H9 (cell line): ENCODE results near the gene RELCH. TPM values are rescaled to one million over a fixed set of nuclear protein-coding genes. Genes with fewer than 3 reads are reported as not detected.

Experiments
- DNase-seq: peaks from one replicate; pipeline ENCODE4 v3.0.0-alpha.2; 2017
- H2AFZ ChIP-seq: one replicate; pipeline ENCODE4 v1.6.1; 2013; ENCODE audit warnings: mild to moderate bottlenecking, low read length, control low read depth, moderate library complexity
- H2AK5ac ChIP-seq: 2 replicates; pipeline ENCODE4 v1.6.1; 2013; ENCODE audit warnings: low read length, control low read depth, mixed read lengths; ENCODE audit not compliant: insufficient read length
- H2BK120ac ChIP-seq: one replicate; pipeline ENCODE4 v1.6.1; 2013; ENCODE audit warnings: low read depth, mild to moderate bottlenecking, low read length, control low read depth, inconsistent platforms; ENCODE audit not compliant: poor library complexity, severe bottlenecking
- H2BK12ac ChIP-seq: 2 replicates; pipeline ENCODE4 v1.6.1; 2013; ENCODE audit warnings: low read length, control low read depth, mixed read lengths, low read depth; ENCODE audit not compliant: insufficient read length
- H2BK15ac ChIP-seq: 2 replicates; pipeline ENCODE4 v1.6.1; 2013; ENCODE audit warnings: low read depth, low read length, control low read depth
- H2BK20ac ChIP-seq: one replicate; pipeline ENCODE4 v1.6.1; 2013; ENCODE audit warnings: low read depth, mild to moderate bottlenecking, low read length, control low read depth, inconsistent platforms; ENCODE audit not compliant: poor library complexity, severe bottlenecking
- H2BK5ac ChIP-seq: 2 replicates; pipeline ENCODE4 v1.6.1; 2013; ENCODE audit warnings: low read length, control low read depth, mixed read lengths; ENCODE audit not compliant: insufficient read length
- H3K14ac ChIP-seq: 2 replicates; pipeline ENCODE4 v1.6.1; 2013; ENCODE audit warnings: low read length, control low read depth; ENCODE audit not compliant: insufficient read depth
- H3K18ac ChIP-seq: 2 replicates; pipeline ENCODE4 v1.6.1; 2013; ENCODE audit warnings: low read depth, mild to moderate bottlenecking, mixed read lengths, low read length, control low read depth; ENCODE audit not compliant: insufficient read length
- H3K23ac ChIP-seq: 2 replicates; pipeline ENCODE4 v1.6.1; 2013; ENCODE audit warnings: low read length, control low read depth, mixed read lengths, low read depth; ENCODE audit not compliant: insufficient read length
- H3K23me2 ChIP-seq: 2 replicates; pipeline ENCODE4 v1.6.1; 2013; ENCODE audit warnings: low read depth, mild to moderate bottlenecking, mixed read lengths, low read length, control low read depth; ENCODE audit not compliant: insufficient read length, poor library complexity, severe bottlenecking
- H3K27ac ChIP-seq: 2 replicates; pipeline ENCODE4 v1.5.1; 2013; ENCODE audit warnings: low read length, control low read depth, mixed read lengths, low read depth; ENCODE audit not compliant: insufficient read length
- H3K27me3 ChIP-seq: 2 replicates; pipeline ENCODE4 v1.6.1; 2013; ENCODE audit warnings: low read length, control low read depth, inconsistent platforms; ENCODE audit not compliant: insufficient read depth
- H3K4ac ChIP-seq: 2 replicates; pipeline ENCODE4 v1.6.1; 2013; ENCODE audit warnings: low read depth, mild to moderate bottlenecking, control low read depth, inconsistent platforms, low read length, moderate library complexity
- H3K4me1 ChIP-seq: 2 replicates; pipeline ENCODE4 v1.6.1; 2013; ENCODE audit warnings: low read length, control low read depth, inconsistent platforms; ENCODE audit not compliant: insufficient read depth
- H3K4me2 ChIP-seq: 2 replicates; pipeline ENCODE4 v1.6.1; 2013; ENCODE audit warnings: low read length, control low read depth, mixed read lengths; ENCODE audit not compliant: insufficient read length, insufficient read depth
- H3K56ac ChIP-seq: 2 replicates; pipeline ENCODE4 v1.6.1; 2013; ENCODE audit warnings: low read depth, mild to moderate bottlenecking, mixed read lengths, low read length, control low read depth; ENCODE audit not compliant: insufficient read length
- H3K79me1 ChIP-seq: 2 replicates; pipeline ENCODE4 v1.6.1; 2013; ENCODE audit warnings: low read depth, mild to moderate bottlenecking, moderate library complexity, low read length, control low read depth, inconsistent platforms; ENCODE audit not compliant: insufficient read depth, poor library complexity, severe bottlenecking
- H3K79me2 ChIP-seq: 2 replicates; pipeline ENCODE4 v1.6.1; 2013; ENCODE audit warnings: low read length, control low read depth, inconsistent platforms; ENCODE audit not compliant: insufficient read depth
- H3K9ac ChIP-seq: 2 replicates; pipeline ENCODE4 v1.6.1; 2013; ENCODE audit warnings: low read length, control low read depth, mixed read lengths; ENCODE audit not compliant: insufficient read length; ENCODE audit errors: extremely low read depth
- H3K9me3 ChIP-seq: one replicate; pipeline ENCODE4 v1.6.1; 2013; ENCODE audit warnings: low read depth, low read length, inconsistent platforms; ENCODE audit not compliant: control insufficient read depth
- H3T11ph ChIP-seq: one replicate; pipeline ENCODE4 v1.6.1; 2013; ENCODE audit warnings: mild to moderate bottlenecking, low read length, control low read depth, inconsistent platforms
- H4K20me1 ChIP-seq: one replicate; pipeline ENCODE4 v1.6.1; 2013; ENCODE audit not compliant: control insufficient read depth, insufficient read length, insufficient read depth
- H4K5ac ChIP-seq: 2 replicates; pipeline ENCODE4 v1.6.1; 2013; ENCODE audit warnings: low read depth, mild to moderate bottlenecking, mixed read lengths, low read length, control low read depth; ENCODE audit not compliant: insufficient read length
- H4K8ac ChIP-seq: replicated peaks from 2 replicates; pipeline ENCODE4 v1.6.1; 2013; ENCODE audit warnings: low read length, control low read depth, mixed read lengths, low read depth; ENCODE audit not compliant: insufficient read length
- H4K91ac ChIP-seq: 2 replicates; pipeline ENCODE4 v1.6.1; 2013; ENCODE audit warnings: low read depth, mild to moderate bottlenecking, moderate library complexity, mixed read lengths, low read length, control low read depth; ENCODE audit not compliant: insufficient read length
- H3K27ac Mint-ChIP-seq, 3 experiments: 2 replicates in 2 of 3; 3 replicates in 1 of 3; pipeline ENCODE4 v1.8.0; 2020 to 2021; ENCODE audit warnings: mixed read lengths in 3 of 3, mild to moderate bottlenecking in 1 of 3, moderate library complexity in 1 of 3
- H3K27me3 Mint-ChIP-seq: 2 replicates; pipeline ENCODE4 v1.8.0; 2021; ENCODE audit warnings: low read depth, mild to moderate bottlenecking, moderate library complexity, mixed read lengths
- H3K36me3 Mint-ChIP-seq, 3 experiments: 2 replicates in 2 of 3; 3 replicates in 1 of 3; pipeline ENCODE4 v1.8.0; 2020 to 2021; ENCODE audit warnings: low read depth in 3 of 3, mixed read lengths in 3 of 3; ENCODE audit not compliant: insufficient read depth in 1 of 3
- H3K4me1 Mint-ChIP-seq, 2 experiments: 2 replicates each; pipeline ENCODE4 v1.8.0; 2020; ENCODE audit warnings: mixed read lengths in 2 of 2
- H3K4me3 Mint-ChIP-seq, 2 experiments: 2 replicates in 1 of 2; 3 replicates in 1 of 2; pipeline ENCODE4 v1.8.0; 2020 to 2021; ENCODE audit warnings: mild to moderate bottlenecking in 2 of 2, mixed read lengths in 2 of 2, moderate library complexity in 1 of 2
- H3K9me3 Mint-ChIP-seq, 2 experiments: 2 replicates in 1 of 2; 3 replicates in 1 of 2; pipeline ENCODE4 v1.8.0; 2020; ENCODE audit warnings: mild to moderate bottlenecking in 2 of 2, mixed read lengths in 2 of 2, moderate library complexity in 1 of 2
- WGBS: extraction: QIAGEN DNeasy Blood & Tissue Kit; methylation state at CpG from one replicate; pipeline ENCODE4 v1.1.7; 2013; ENCODE audit warnings: missing lambda C conversion rate, low lambda C conversion rate, mixed read lengths; ENCODE audit not compliant: insufficient read length; ENCODE audit errors: extremely low coverage; 5-methylcytosine and 5-hydroxymethylcytosine counted together
- total RNA-seq: library from RNA; stranded (reverse); gene quantifications from 2 replicates; pipeline ENCODE4 v1.2.1, GENCODE V29; 2021
- TF ChIP-seq, protein P1 (sequence below): fragments of 200-600 bp; sonication (generic); conservative IDR thresholded peaks from 3 replicates; pipeline ENCODE4 v1.8.0; 2021; ENCODE audit warnings: antibody characterized with exemption, mild to moderate bottlenecking

The RELCH gene
- total RNA-seq, 1 experiment from 2014 or later: 32.3 TPM

GRCh38 chr18:62318228-62319180 is 131.4 kb downstream of the RELCH start:
- Histone ChIP-seq H2AFZ (no peak overlapping the region), H3K23me2 (no peaks in the 10 kb centered on the region), H3K27ac (no peak overlapping the region), H4K20me1 (no peaks in the 10 kb centered on the region), H4K91ac (no peak overlapping the region), H2BK12ac (no peak overlapping the region), H4K5ac (no peak overlapping the region), H4K8ac (no peak overlapping the region), H3K9ac (no peak overlapping the region), H3K23ac (no peak overlapping the region), H2BK15ac (no peak overlapping the region), H2BK5ac (no peak overlapping the region), H2BK120ac (no peak overlapping the region), H3K79me2 (no peaks in the 10 kb centered on the region), H3K9me3 (no peaks in the 10 kb centered on the region), H3K27me3 (no peaks in the 10 kb centered on the region), H2BK20ac (no peak overlapping the region), H3K14ac (no peak overlapping the region), H3K79me1 (no peaks in the 10 kb centered on the region), H2AK5ac (no peak overlapping the region), H3T11ph (no peak overlapping the region), H3K4me2 (no peak overlapping the region), H3K4me1 (peaks cover 4% of the 10 kb centered on the region; the same call in 1 of the 2 replicates), H3K56ac (no peak overlapping the region), H3K18ac (no peak overlapping the region), H3K4ac (no peak overlapping the region)
- Mint-ChIP-seq H3K27me3 (peaks cover 26% of the 10 kb centered on the region), H3K4me1 (peaks cover 22 to 23% of the 10 kb centered on the region in 2 experiments), H3K4me3 (no peak overlapping the region), H3K36me3 (no peaks in the 10 kb centered on the region), H3K27ac (no peak overlapping the region), H3K9me3 (no peaks in the 10 kb centered on the region)
- TF ChIP-seq, protein P1, sequence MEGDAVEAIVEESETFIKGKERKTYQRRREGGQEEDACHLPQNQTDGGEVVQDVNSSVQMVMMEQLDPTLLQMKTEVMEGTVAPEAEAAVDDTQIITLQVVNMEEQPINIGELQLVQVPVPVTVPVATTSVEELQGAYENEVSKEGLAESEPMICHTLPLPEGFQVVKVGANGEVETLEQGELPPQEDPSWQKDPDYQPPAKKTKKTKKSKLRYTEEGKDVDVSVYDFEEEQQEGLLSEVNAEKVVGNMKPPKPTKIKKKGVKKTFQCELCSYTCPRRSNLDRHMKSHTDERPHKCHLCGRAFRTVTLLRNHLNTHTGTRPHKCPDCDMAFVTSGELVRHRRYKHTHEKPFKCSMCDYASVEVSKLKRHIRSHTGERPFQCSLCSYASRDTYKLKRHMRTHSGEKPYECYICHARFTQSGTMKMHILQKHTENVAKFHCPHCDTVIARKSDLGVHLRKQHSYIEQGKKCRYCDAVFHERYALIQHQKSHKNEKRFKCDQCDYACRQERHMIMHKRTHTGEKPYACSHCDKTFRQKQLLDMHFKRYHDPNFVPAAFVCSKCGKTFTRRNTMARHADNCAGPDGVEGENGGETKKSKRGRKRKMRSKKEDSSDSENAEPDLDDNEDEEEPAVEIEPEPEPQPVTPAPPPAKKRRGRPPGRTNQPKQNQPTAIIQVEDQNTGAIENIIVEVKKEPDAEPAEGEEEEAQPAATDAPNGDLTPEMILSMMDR: no peak
- WGBS: no CpG with 5 or more reads among the region's 4 CpGs
- no peak for DNase-seq
